Stimulated activated CD8-positive, alpha-beta memory T cell treated with anti-CD3 and anti-CD28 coated beads, Interleukin-7, amount 100 ng/mL, for 24 hours (primary cell): Measurements from ENCODE around the gene METRN.
"Not testable (repeated sequence)": the region's sequence is repeated elsewhere in the genome, so short reads cannot be mapped to it uniquely, and the experiment has no call there.

ENCODE experiments used
- DNase-seq: peaks from one replicate; pipeline ENCODE4 v3.0.0-alpha.2; 2020; ENCODE audit warnings: low read depth

METRN gene

GRCh38 chr16:709566-710499 lies 5.1 kb upstream of the METRN start:
- no peak for DNase-seq

- DNase-seq, result no peak
Measured at GRCh38 chr16:710500-711075, 4.3 kb upstream of the METRN start.

GRCh38 chr16:711084-711483 lies 3.8 kb upstream of the METRN start:
- DNase-seq, result no peak

- peak; percentile 63 for DNase-seq
Measured at GRCh38 chr16:711548-712320, 3.2 kb upstream of the METRN start.

DNA sequence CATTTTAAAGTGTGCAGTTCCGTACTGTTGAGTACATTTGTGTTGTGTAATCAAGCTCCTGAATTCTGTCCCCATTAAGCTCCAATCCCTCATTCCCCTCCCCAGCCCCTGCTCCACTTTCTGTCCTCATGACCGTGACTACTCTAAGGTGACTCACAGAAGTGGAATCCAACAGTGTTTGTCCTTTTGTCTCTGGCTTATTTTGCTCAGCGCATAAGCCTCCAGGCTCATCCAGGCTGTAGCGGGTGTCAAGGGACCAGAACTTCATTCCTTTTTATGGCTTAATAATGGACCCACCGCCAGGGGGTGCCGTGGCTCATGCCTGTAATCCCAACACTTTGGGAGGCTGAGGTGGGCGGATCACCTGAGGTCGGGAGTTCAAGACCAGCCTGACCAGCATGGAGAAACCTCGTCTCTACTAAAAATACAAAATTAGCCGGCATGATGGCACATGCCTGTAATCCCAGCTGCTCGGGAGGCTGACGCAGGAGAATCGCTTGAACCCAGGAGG lies 2.1 kb upstream of the METRN start:
- not testable (repeated sequence) for DNase-seq

GRCh38 chr16:714079-714478 lies 839 bp upstream of the METRN start:
- no peak for DNase-seq

DNA sequence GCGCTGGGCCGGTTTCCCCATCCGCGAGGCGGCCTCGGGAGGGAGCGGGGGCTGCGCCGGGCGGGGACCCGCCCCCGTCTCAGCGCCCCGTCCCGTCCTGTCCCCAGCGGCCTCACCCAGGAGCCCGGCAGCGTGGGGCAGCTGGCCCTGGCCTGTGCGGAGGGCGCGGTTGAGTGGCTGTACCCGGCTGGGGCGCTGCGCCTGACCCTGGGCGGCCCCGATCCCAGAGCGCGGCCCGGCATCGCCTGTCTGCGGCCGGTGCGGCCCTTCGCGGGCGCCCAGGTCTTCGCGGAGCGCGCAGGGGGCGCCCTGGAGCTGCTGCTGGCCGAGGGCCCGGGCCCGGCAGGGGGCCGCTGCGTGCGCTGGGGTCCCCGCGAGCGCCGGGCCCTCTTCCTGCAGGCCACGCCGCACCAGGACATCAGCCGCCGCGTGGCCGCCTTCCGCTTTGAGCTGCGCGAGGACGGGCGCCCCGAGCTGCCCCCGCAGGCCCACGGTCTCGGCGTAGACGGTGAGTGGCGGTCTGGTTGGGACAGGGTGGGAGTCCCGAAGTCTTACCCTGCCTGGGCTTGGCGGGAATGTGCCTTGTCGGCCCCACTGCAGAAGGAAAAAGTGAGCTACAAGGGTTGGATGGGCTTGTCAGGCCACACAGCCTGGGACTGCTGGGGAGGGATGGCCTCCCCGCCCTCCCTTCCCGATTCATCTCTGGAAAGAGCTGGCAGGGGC lies 720 bp downstream of the METRN start:
- DNase-seq, result no peak

GRCh38 chr16:716200-716568 lies 1.3 kb downstream of the METRN start:
- no peak for DNase-seq

DNA sequence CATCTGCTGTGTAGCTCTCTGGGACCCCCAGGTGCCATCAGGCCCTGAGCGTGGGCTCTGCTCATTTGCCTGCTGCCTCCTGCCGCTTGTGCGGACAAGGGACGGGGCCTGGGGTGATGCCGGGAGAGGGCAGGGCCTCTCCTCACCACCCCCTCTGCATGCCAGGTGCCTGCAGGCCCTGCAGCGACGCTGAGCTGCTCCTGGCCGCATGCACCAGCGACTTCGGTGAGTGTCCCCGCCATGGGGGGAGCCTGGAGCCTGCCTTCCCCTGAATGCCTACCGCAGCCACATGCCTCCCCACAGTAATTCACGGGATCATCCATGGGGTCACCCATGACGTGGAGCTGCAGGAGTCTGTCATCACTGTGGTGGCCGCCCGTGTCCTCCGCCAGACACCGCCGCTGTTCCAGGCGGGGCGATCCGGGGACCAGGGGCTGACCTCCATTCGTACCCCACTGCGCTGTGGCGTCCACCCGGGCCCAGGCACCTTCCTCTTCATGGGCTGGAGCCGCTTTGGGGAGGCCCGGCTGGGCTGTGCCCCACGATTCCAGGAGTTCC lies 1.9 kb downstream of the METRN start:
- DNase-seq, result no peak

GRCh38 chr16:717450-718245 lies 2.7 kb downstream of the METRN start:
- no peak for DNase-seq

- no peak for DNase-seq
Measured at GRCh38 chr16:718389-718788, 3.5 kb downstream of the METRN start.

DNA sequence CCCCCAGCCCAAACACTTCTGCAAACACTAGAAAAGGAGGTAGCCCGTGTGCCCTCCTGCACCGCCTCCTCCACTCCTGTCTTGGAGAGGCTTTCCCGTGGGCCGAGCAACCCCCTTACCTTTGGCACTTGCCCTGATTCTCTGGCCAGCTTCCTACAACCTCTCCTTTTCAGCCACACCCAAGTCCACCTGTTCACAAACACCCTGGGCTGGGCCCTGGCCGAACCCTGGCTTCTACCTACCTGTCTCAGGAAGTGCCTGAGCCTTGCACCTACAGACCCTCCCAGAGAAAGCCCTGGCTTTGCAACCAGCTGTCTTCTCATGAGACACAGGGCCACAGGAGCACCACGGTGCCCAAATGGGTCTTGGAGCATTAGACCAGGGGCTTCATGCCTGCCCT lies 4.0 kb downstream of the METRN start:
- DNase-seq, result no peak

DNA sequence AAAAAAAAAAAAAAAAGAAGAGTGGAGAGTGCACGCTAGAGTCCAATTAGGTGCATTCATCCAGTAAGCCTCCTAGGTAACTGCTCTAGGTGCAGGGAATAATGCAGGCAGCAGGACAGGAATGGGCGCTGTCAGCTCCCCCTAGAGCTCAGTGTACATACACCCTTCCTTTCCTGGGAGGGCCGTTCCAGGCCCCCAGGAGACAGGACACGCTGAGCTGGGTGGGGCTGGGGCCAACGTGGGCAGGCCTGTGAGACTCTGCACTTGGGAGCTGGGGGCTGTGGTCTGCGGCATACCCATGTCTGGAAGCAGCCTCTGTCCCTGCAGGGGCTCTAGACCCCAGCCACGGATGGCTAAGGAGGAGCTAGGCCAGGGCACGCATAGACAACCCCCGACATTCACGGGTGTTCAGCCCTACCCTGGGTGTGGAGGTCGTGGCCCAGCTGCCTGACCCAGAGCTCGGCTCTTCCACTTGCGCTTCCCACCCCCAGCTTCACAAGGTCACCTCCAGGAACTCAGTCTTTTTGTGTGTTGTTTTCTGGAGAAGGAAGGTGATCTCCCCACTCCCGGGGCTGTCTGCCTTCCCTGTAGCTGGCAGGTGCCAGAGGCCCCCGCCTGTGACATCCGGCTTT lies 5.0 kb downstream of the METRN start:
- DNase-seq, result no peak

DNA sequence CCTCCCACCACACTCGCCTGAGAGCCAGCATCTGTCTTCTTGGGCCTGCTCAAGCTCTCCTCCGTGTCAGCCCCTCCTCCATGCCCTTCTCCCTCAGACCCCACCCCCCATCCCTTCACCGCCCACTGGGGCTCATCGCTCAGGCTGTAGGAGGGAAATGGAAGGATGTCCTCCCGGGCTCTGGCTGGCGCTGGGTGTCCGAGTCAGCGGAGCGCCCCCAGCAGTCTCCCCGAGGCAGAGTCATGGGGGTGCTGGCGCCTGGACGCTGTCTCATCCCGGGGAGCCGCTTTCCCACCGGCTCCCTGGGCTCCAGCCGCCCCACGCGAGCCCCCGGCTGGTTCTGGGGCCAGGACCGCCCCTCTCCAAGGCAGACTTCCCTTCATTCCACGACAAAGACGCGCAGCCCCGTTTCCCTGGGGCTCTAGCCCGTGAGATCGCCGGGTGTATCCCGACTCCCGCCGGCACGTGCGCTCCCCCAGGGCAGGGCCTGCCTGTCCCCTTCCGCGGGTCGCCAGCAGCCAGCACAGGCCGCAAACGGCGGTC lies 5.6 kb downstream of the METRN start:
- DNase-seq, result no peak

DNA sequence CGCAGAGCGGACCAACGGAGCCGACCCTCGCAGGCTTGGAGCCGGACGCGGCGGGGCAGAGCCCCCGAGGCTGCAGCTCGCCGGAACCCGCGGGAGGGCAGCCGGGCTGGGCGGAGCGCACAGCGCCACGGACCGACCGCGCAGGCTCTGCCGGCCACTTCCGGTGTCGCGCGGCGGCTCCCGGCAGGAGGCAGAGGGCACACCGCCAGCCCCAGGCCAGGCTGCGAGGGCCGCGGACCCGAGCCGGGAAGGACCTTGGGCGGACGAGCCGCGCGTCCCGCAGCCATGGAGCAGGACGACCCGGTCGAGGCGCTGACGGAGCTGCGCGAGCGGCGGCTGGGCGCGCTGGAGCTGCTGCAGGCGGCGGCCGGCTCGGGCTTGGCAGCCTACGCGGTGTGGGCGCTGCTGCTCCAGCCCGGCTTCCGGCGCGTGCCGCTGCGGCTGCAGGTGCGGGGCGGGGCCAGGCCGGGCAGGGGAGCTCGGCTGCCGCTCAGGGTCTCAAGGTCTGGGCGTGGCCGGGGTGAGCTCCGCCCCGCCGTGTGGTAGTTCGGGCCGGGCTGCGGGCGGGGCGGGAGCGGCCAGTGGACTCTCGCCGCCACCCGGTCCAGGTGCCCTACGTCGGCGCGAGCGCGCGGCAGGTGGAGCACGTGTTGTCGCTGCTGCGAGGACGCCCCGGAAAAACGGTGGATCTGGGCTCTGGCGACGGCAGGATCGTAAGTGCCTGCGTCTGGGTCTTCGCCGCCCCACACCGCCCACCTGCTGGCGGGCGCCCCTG lies 6.3 kb downstream of the METRN start, which contains the start of gene ANTKMT:
ANTKMT (plus strand) TSS at position 157 of the 775 bp plus-strand sequence; CDS start at position 286, 129 bp downstream.
- no peak for DNase-seq

DNA sequence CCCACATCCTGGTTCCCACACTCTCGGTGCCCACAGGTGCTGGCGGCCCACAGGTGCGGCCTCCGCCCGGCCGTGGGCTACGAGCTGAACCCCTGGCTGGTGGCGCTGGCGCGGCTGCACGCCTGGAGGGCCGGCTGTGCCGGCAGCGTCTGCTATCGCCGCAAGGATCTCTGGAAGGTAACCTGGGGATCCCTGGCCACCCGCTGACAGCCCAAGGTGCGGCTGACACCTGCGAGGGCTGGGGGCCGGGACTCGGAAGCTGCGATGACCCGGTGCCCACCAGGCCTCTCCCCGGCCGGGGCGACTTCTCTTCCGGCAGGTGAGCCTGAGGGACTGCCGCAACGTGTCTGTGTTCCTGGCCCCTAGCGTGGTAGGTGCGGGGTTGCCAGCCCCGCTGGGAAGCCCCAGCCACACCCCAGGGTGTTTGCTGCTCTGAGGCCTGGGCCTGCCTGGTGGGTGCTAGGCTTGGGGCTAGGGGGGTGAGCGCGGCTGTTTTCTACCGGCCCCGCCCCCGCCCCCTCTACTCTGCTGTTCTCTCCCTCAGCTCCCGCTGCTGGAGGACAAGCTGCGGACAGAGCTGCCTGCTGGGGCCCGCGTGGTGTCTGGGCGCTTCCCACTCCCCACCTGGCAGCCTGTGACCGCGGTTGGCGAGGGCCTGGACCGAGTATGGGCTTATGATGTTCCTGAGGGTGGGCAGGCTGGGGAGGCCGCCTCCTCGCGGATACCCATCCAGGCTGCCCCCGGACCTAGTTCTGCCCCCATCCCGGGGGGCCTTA lies 7.0 kb downstream of the METRN start:
- no peak for DNase-seq

- no peak for DNase-seq
Measured at GRCh38 chr16:722835-723633, 8.1 kb downstream of the METRN start.
